DND-41 (cell line): ENCODE data around the gene GAA.

ENCODE experiments used
- EZH2 ChIP-seq: IDR thresholded peaks from 3 replicates; pipeline ENCODE4 v1.6.1; 2012; ENCODE audit warnings: borderline replicate concordance, low read depth, mild to moderate bottlenecking, moderate library complexity, low read length, inconsistent platforms; ENCODE audit not compliant: severe bottlenecking
- TF ChIP-seq, protein P1 (sequence below): IDR thresholded peaks from 2 replicates; pipeline ENCODE4 v1.5.1; 2012; ENCODE audit warnings: borderline replicate concordance, low read length, moderate library complexity, mild to moderate bottlenecking; ENCODE audit not compliant: poor library complexity, severe bottlenecking; ENCODE audit errors: extremely low read depth

- TF ChIP-seq, protein P1, sequence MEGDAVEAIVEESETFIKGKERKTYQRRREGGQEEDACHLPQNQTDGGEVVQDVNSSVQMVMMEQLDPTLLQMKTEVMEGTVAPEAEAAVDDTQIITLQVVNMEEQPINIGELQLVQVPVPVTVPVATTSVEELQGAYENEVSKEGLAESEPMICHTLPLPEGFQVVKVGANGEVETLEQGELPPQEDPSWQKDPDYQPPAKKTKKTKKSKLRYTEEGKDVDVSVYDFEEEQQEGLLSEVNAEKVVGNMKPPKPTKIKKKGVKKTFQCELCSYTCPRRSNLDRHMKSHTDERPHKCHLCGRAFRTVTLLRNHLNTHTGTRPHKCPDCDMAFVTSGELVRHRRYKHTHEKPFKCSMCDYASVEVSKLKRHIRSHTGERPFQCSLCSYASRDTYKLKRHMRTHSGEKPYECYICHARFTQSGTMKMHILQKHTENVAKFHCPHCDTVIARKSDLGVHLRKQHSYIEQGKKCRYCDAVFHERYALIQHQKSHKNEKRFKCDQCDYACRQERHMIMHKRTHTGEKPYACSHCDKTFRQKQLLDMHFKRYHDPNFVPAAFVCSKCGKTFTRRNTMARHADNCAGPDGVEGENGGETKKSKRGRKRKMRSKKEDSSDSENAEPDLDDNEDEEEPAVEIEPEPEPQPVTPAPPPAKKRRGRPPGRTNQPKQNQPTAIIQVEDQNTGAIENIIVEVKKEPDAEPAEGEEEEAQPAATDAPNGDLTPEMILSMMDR, result no peak
- TF ChIP-seq EZH2, result no peak
Observed at GRCh38 chr17:80101946-80102663, 724 bp downstream of the GAA start.
